Stimulated activated CD8-positive, alpha-beta memory T cell treated with anti-CD3 and anti-CD28 coated beads, Interleukin-15, amount 100 ng/mL, for 48 hours (primary cell): ENCODE data around the gene TUBGCP2.
"Not testable (repeated sequence)": the region's sequence is repeated elsewhere in the genome, so short reads cannot be mapped to it uniquely, and the experiment has no call there.

Experiments
- DNase-seq, 2 donors: peaks; one replicate each; pipeline ENCODE4 v3.0.0-alpha.2; 2020; ENCODE audit warnings: low read depth in 2 of 2

Gene TUBGCP2

DNA sequence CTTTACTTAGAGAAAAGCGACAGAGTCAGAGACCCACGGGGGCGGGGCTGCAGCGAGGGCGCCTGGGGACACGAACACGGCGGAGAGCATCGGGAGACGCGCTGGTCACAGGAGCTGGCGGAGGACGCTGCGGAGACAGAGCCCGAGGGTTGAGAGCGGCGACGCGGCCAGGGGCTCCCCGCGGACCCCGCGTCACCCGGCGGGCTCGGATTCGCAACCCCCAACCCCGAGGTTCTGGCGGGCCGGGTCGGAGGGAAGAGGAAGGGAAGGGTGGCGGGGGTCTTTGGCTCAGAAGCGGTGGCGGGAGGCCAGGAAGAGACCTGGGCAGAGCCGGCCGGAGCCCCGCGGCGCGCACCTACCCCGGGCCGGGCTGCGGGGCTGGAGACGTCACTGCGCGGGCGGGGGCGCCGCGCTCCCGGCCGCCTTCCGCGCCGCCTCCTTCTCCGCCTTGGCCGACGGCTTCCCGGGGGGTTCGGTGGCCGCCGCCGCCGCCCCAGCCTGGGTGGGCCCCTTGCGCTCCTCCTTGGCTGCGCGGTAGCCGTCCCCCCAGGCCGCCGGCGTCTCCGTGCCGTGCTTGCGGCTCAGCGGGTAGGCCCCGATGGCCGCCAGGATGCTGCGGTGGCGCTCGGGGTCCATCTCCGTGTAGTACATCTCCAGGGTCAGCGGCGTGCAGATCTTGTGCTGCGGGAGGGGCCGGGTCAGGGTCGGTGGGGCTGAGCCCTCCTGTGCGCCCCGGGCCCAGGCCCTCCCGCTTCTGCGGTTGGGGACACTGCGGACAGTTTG lies 17.0 kb upstream of the TUBGCP2 start:
- no peak for DNase-seq

DNA sequence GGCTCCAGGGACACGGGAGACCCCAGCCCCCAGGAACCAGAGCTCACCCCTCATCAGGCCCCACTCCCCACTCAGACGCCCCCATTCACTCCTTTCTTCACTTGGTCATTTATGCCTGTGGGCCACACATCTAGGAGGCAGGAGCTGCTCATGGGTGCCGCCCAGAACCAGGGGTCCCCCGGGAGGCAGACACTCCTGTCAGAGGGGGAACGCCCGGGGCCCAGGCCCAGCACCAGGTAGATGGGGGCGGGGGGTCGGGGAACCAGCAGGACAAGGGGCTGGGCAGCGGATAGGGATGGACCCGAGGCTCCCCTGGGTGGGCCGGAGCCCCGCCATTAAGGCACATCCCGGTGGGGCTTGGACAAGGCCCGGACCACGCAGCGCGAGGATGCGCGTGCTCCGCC lies 16.2 kb upstream of the TUBGCP2 start:
- DNase-seq, result no peak

DNA sequence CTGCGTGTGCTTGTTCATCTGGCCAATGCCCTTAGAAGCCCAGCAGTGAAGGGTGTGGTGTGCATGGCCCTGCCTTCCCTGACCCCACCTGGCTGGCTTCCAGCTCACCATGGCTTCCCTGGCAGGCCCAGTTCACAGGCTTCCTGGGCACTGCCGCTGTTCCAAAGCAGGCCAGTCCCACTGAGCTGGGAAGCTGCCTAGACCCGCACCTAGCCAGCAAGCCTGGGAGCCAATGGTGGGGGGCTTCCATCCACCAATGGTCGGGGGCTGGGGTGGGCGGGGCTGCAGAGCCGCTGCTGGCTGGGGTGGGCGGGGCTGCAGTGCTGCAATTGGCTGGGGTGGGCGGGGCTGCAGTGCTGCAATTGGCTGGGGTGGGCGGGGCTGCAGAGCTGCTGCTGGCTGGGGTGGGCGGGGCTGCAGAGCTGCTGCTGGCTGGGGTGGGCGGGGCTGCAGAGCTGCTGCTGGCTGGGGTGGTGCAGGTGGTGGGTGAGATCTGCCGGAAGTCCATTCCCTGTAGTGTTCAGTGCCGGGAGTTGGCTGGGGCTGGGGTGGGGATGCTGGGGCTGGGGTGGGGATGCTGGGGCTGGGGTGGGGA lies 15.6 kb upstream of the TUBGCP2 start:
- peak in 1 of 2 donors; percentile 61 for DNase-seq

DNA sequence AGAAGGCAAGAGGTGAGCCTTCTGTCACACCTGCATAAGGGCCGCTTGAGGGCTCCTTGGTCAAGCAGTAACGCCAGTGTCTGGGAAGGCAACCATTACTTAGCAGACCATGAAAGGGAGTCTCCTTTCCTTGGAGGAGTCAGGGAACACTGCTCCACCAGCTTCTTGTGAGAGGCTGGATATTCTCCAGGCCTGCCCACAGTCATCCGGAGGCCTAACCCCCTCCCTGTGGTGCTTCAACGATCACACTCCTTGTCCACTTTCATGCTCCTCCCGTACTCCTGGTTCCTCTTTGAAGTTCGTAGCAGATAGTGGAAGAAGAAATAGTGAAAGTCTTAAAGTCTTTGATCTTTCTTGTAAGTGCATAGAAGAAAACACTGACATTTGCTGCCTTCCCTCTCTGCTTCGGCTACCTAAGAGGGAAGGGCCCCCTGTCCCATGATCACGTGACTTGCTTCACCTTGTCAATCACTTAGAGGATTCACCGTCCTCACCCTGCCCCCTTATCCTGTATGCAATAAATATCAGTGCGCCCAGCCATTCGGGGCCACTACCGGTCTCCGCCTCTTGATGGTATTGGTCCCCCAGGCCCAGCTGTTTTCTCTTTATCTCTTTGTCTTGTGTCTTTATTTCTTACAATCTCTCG lies 13.5 kb upstream of the TUBGCP2 start:
- not testable (repeated sequence) for DNase-seq

DNA sequence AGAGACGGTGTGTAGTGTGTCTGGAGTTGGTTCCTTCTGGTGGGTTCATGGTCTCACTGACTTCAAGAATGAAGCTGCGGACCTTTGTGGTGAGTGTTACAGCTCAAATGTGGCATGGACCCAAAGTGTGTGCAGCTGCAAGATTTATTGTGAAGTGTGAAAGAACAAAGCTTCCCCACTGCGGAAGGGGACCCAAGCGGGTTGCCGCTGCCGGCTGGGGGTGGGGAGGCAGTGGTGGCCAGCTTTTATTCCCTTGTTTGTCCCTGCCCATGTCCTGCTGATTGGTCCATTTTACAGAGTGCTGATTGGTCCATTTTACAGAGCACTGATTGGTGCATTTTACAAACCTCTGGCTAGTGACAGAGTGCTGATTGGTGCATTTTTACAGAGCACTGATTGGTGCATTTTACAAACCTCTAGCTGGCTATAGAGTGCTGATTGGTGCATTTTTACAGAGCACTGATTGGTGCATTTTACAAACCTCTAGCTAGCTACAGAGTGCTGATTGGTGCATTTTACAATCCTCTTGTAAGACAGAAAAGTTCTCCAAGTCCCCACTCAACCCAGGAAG lies 12.3 kb upstream of the TUBGCP2 start:
- DNase-seq, result not testable (repeated sequence)

DNA sequence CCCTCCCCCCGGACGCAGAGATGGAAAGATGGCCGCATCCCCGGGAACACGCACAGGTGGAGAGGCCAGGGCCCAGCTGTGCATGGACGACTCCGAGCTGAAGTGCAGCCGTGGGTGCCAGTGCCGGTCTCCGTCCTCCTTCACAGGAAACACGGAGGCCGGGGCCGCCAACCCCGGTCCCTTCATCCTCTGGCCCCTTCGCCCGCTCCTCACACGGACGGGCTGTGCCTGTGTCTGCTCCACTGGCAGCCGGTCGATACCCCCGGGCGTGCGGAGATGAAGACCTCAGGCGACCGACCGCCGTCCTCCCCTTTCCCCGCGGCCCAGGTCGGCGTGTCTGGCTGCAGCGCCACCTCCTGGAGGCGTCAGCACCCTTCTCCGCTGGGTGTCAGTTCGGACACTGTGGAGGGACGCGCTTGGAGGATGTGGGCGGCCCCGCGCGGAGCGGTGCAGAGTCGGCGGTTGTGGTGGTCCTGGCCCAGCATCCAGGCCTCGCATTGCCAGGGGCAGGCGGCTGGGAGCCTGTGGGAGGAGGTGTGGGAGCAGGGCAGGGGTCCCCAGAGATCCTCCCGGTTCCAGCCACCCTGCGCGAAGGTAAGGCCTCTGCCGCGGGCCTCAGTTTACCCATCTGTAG lies 9.9 kb upstream of the TUBGCP2 start:
- DNase-seq, result peak; percentile 50 to 56

DNA sequence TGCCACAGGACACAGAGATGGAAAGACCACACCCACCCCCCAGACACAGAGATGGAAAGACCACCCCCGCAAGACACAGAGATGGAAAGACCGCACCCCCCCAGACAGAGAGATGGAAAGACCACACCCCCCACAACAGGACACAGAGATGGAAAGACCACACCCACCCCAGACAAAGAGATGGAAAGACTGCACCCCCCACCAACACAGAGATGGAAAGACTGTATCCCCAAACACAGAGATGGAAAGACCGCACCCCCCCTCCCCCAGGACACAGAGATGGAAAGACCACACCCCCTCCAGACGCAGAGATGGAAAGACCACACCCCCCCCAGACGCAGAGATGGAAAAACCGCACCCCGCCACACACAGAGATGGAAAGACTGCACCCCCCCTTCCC lies 8.1 kb upstream of the TUBGCP2 start:
- no peak for DNase-seq

DNA sequence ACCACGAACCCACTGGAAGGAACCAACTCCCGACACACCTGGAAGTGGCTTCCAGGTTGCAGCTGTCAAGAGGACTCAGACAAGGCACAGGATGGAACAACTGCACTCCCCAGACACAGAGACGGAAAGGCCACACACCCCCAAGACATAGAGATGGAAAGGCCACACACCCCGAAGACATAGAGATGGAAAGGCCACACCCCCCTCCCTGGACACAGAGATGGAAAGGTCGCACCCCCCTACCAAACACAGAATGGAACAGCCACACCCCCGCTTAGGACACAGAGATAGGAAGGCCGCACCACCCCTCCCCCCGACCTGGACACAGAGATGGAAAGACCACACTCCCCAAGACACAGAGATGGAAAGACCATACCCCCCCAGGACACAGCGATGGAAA lies 7.6 kb upstream of the TUBGCP2 start:
- DNase-seq, result no peak

DNA sequence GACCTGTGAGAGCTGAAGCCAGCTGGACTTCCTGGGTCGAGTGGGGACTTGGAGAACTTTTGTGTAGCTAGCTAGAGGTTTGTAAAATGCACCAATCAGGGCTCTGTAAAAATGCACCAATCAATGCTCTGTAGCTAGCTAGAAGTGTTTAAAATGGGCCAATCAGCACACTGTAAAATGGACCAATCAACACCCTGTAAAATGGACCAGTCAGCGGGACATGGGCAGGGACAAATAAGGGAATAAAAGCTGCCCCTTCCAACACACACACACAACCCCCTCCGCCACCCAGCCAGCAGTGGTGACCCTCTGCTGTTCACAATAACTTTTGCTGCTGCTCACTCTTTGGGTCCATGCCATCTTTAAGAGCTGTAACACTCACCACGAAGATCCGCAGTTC lies 7.2 kb upstream of the TUBGCP2 start:
- DNase-seq, result no peak

DNA sequence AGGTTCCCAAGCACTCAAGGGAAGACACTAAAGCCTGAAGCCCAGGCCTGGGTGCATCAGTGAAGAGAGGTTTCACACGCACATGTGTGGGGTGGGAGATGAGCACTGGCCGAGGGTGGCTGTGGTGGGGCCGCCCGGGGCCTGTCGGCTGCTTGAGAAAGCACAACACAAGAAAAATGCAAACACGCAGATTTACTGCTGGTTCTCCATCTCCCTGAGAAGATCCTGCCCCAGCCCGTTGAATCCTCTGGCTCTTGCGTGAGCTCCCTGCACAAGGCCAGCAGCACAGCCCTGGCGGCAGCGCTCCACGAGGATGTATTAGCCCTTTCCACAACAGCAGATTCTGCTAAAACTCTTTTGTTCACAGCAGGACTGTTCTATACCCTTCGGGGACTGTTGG lies 6.2 kb upstream of the TUBGCP2 start:
- DNase-seq, result no peak

DNA sequence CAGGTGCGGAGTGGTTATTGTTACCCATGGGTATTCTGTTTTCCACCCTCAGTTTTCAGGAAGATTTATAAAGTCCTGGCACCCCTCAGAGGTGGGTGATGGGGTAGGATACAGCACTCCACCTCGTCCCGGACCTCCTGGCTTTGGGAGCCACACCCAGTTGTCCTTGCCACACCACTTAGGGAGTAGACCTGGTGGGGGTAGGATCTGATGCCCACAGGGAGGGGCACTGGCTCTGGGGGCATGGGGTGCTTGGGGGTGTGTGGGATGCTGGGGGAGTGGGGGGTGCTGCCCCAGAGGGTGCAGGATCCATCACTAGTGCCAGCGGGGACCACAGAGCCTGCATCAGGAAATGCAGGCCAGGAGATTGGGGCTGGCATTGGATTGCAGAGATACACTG lies 4.5 kb upstream of the TUBGCP2 start:
- DNase-seq, result no peak

DNA sequence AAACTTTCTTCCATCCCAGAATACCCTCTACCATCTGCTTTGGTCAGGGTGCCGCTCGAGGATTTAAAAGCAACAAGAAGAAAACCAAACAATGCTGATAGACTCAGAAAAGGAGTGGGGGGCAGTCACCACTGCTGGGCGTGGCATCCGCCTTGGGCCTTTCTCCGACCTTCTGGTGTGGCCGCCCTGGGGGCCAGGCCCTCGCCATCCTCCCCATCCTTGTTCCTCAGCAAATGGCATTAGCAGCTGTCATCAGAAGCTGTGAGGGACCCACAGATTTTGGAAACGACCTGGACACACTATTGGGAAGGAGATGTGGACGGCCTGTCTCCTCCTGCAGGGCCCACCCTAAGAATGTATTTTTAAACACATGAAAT lies 4.1 kb upstream of the TUBGCP2 start:
- no peak for DNase-seq

DNA sequence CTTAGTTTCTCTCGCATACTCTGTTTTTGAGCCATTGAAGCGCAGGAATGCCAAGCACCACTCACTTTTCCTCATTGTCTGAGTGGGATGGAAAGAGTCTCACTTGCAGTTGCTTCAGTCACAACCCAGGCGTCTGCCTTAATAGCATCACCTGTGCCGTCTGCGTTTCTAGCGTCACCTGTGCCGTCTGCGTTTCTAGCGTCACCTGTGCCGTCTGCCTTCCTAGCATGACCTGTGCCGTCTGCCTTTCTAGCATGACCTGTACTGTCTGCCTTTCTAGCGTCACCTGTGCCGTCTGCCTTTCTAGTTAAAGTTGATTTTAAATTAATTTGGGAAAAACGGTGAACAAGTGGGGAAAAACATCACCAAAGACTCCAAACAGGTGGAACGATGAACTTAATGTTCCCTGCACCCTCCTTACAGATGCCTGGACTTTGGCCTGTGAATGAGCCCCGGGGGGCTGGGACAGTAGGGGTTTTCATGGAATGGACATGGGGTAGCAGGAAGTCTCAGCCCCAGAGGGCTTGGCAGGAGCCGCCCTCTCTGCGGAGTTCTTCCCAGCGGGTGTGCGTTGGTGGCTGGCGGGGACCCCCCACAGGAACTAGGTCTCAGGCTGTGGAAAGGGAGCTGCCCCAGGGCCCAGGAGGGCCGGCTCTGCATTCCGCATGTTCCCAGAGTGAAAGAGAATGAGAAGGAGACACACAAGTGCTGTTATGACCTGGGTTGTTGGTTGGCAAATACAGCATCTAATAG lies 3.5 kb upstream of the TUBGCP2 start:
- no peak for DNase-seq

DNA sequence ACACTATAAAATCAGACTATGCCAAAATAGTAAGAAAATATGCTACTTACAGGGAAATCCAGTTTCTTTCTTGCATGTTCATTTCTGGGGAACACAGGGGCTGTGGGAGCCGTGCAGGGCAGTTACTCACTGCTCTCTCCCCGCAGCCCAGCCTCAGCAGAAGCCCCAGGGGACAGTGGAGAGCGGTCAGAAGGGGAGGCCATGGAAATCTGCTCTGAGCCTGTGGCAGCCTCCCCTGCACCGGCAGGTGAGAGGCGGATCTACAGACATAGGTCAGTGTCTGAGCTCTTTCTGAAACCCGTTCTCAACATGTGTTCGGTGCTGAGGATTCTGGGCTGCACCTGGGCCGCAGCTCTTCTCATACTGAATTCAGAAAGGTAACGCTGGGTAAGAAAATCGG lies 2.9 kb upstream of the TUBGCP2 start:
- DNase-seq, result no peak

DNA sequence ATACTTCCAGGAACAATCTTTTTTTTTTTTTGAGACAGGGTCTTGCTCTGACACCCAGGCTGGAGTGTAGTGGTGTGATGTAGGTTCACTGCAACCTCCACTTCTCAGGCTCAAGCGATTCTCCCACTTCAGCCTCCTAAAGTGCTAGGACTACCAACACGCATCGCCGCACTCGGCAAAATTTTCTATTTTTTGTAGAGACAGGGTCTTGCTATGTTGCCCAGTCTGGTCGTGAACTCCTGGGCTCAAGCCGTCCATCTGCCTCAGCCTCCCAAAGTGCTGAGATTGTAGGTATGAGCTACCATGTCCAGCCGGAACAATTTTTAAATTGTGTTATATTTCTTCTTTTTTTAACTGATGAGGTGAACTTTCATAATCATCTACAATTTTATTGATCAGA lies 2.1 kb upstream of the TUBGCP2 start:
- no peak for DNase-seq

DNA sequence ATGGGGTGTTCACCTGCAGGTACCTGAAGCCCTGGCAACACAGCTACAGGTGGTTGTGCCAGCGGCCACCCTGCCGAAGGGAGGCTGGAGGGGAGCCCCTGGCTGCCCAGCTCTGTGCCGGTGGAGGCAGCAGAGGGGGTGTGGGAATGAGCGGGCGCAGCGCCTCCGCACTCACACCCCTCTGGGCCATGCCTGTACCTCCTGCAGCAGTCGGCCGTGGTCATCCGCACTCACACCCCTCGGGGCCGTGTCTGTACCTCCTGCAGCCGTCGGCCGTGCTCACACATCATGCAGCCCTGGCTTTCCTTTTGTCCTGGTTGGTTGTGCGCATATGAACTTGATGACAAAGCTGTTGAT lies 1.7 kb upstream of the TUBGCP2 start:
- DNase-seq, result no peak

DNA sequence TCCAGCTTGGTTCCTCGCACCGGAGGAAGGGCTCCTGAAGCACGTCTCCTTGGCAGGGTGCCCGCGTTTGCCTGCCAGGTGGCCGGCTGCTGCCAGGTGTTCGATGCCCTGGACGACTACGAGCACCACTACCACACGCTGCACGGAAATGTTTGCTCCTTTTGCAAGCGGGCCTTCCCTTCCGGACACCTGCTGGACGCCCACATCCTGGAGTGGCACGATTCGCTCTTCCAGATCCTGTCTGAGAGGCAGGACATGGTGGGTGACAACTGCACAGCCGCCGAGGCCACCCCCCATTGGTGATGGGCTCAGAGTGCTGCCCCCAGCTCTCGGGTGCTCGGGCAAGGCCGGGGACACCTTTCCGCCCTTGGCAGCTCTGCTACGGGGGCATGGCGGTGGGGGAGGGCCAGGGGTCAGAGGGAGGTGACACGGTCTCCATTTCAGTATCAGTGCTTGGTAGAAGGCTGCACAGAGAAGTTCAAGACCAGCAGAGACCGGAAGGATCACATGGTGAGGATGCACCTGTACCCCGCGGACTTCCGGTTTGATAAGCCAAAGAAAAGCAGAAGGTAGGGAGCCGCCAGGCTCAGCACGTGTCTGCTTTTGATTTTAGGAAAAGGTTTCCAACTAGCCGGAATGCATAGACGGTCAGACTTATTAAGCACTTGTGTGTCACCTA lies 1.2 kb upstream of the TUBGCP2 start:
- DNase-seq, result no peak

DNA sequence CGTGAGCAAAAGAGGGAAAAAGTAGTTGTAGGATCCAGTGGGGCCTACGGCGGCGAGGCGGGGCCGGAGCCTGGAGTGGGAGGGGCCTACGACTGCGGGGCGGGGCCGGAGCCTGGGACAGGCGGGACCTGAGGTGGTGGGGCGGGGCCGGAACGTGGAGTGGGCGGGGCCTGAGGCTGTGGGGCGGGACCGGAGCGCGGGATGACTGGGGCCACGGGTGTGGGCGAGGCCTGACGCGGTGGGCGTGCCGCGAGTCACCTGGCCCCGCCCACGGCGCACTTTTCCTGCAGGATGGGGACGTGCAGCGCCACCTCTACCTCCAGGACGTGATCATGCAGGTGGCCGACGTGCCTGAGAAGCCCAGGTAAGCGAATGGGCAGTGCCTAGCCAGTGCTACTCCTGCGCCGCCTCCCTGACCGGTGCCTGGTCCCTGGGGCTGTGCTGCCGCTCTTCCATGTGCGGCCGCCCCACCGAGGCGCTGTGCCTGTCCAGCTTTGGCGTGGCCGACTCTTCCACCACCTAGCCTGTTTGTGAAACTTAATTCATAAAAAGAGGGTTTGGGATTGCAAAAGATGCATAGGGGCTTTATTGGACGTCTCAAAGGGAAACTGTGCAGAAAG lies 538 bp upstream of the TUBGCP2 start:
- DNase-seq, result peak; percentile 80

DNA sequence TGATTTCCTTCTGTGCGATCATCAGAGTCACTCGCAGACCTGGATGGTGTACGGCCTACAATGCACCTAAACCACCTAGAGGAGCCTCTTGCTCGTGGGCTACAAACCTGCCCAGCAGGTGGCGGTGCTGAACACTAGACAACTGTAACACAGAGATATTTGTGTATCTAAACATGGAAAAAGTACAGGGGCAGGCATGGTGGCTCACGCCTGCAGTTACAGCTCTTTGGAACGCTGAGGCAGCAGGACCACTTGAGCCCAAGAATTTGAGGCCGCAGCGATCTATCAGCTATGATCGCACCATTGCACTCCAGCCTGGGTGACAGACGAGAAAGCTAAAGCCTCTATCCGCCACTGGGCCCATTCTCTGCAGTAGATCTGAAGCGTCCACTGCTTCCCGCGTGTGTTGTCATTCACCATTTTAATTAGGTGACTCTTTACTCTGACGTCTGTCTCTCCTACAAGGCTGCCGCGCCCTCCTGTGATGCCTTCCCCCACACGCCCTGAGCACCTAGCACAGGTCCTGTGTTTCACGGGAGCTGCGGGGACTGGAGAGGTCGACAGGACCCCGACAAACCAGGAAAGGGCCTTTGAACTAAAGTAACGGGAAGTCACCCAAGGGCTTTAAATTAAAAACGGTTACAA lies 774 bp downstream of the TUBGCP2 start:
- DNase-seq, result peak; percentile 66 to 75

DNA sequence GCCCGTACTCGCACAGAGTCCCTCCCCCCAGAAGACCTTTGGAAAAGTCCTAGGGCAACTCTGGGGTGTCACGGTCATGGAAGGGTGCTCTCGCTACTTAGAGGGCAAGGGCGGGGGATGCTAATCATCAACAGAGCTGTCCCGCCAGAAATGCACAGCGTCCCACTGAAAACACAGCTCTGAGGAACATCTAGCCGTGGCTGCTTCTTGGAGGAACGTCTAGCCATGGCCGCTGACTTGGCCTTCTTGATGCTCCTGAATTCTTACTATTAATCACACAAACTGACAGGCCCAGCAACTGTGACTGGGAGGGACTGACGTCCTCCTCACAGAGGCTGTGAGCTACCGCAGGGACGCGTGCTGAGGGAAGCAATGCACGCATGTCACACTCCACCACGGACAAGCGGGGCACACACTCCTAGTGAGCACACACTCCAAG lies 1.7 kb downstream of the TUBGCP2 start:
- no peak for DNase-seq
